DND-41 (cell line): ENCODE results near the gene SMTN.

Experiments used
- ATAC-seq: fragments of 200-7000 bp; cut with Tn5 transposase; 3 replicates; pipeline ENCODE4 v1.9.1; 2021; ENCODE audit warnings: low read depth; ENCODE audit not compliant: insufficient read depth
- DNase-seq: peaks from one replicate; pipeline ENCODE4 v3.0.0-alpha.2; 2020
- H2AFZ ChIP-seq: 2 replicates; pipeline ENCODE4 v1.6.0; 2012; ENCODE audit warnings: low read depth, low read length
- H3K27ac ChIP-seq: 2 replicates; pipeline ENCODE4 v1.5.1; 2012; ENCODE audit warnings: low read length, inconsistent platforms
- H3K27me3 ChIP-seq: fragments of 200-600 bp; sonication (generic); 2 replicates; pipeline ENCODE4 v1.6.0; 2012; ENCODE audit warnings: low read length, mild to moderate bottlenecking, inconsistent platforms; ENCODE audit not compliant: insufficient read depth, poor library complexity
- H3K36me3 ChIP-seq: 2 replicates; pipeline ENCODE4 v1.5.1; 2012; ENCODE audit warnings: low read length, inconsistent platforms; ENCODE audit not compliant: insufficient read depth
- H3K4me1 ChIP-seq: 2 replicates; pipeline ENCODE4 v1.5.1; 2012; ENCODE audit warnings: mild to moderate bottlenecking, low read length; ENCODE audit not compliant: insufficient read depth
- H3K4me2 ChIP-seq: 2 replicates; pipeline ENCODE4 v1.6.0; 2012; ENCODE audit warnings: mild to moderate bottlenecking, moderate library complexity, low read length, inconsistent platforms; ENCODE audit not compliant: insufficient read depth
- H3K4me3 ChIP-seq, 2 experiments: fragments of 200-600 bp in 1 of 2; shearing (Covaris generic) in 1 of 2; 2 replicates each; pipeline ENCODE4 v1.5.1; 2012 to 2016; ENCODE audit warnings: inconsistent platforms in 2 of 2, low read length in 2 of 2, mild to moderate bottlenecking in 2 of 2, low read depth in 1 of 2, moderate library complexity in 1 of 2
- H3K79me2 ChIP-seq: 2 replicates; pipeline ENCODE4 v1.6.0; 2012; ENCODE audit warnings: low read length, inconsistent platforms; ENCODE audit not compliant: insufficient read depth
- H3K9ac ChIP-seq: 2 replicates; pipeline ENCODE4 v1.6.0; 2012; ENCODE audit warnings: low read depth, mild to moderate bottlenecking, inconsistent platforms, low read length, moderate library complexity
- H3K9me3 ChIP-seq: 2 replicates; pipeline ENCODE4 v1.5.1; 2012; ENCODE audit warnings: low read length, moderate library complexity, mild to moderate bottlenecking, inconsistent platforms; ENCODE audit not compliant: insufficient read depth, severe bottlenecking
- H4K20me1 ChIP-seq: 2 replicates; pipeline ENCODE4 v1.6.0; 2012; ENCODE audit warnings: low read length; ENCODE audit not compliant: insufficient read depth
- CTCF ChIP-seq: IDR thresholded peaks from 2 replicates; pipeline ENCODE4 v1.5.1; 2012; ENCODE audit warnings: borderline replicate concordance, low read length, moderate library complexity, mild to moderate bottlenecking; ENCODE audit not compliant: poor library complexity, severe bottlenecking; ENCODE audit errors: extremely low read depth
- EZH2 ChIP-seq: IDR thresholded peaks from 3 replicates; pipeline ENCODE4 v1.6.1; 2012; ENCODE audit warnings: borderline replicate concordance, low read depth, mild to moderate bottlenecking, moderate library complexity, low read length, inconsistent platforms; ENCODE audit not compliant: severe bottlenecking

SMTN gene

DNA sequence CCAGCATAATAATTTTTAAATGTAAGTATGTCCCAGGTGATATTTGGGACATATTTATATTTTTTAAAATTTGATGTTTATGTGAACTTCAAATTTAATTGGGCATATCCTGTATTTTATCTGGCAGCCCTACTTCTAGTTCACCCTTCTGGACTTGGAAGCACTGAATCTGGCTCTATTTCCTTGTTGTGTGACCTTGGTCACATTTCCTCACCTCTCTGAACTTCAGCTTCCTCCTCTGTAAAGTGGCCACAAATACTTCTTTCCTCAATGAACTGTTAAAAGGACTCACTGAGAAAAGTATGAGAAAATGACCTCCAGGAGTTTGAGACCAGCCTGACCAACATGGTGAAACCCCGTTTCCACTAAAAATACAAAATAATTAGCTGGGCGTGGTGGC, 70.8 kb downstream of the SMTN start:
- Histone ChIP-seq H3K9me3 (peaks cover 3% of the 10 kb centered on the region), H3K79me2 (no peaks in the 10 kb centered on the region), H3K4me3 (no peak overlapping the region), H3K4me1 (no peaks in the 10 kb centered on the region), H3K27ac (no peak overlapping the region), H2AFZ (no peak overlapping the region), H3K9ac (no peak overlapping the region), H3K4me2 (no peak overlapping the region), H3K27me3 (peaks cover 3% of the 10 kb centered on the region), H4K20me1 (no peaks in the 10 kb centered on the region), H3K36me3 (no peaks in the 10 kb centered on the region)
- ATAC-seq (no peak), DNase-seq (no peak)
- TF ChIP-seq EZH2 = no peak
- no peak for TF ChIP-seq CTCF

DNA sequence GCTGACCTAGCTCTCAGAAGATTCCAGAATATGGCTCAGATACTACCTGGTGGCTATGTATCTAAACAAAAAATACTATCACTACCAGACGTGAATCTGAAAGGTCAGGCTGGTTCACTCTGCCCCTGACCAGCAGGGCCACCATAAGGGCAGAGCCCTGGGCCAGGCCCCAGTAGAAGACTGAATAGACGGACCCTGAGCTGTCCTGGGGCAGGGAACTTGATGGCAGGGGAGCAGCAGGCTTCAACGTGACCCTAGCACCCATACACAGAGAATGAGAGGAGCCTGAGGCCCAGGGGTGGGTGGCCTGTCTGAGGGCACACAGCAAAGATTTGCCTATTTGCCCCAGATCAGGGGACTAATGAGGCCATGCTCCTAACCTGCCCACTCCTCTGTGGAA, 72.2 kb downstream of the SMTN start:
- Histone ChIP-seq H3K4me1 (no peaks in the 10 kb centered on the region), H3K79me2 (no peaks in the 10 kb centered on the region), H3K36me3 (no peaks in the 10 kb centered on the region), H4K20me1 (no peaks in the 10 kb centered on the region), H3K9me3 (no peaks in the 10 kb centered on the region), H2AFZ (no peak overlapping the region), H3K4me3 (no peak overlapping the region), H3K9ac (no peak overlapping the region), H3K27ac (no peak overlapping the region), H3K4me2 (no peak overlapping the region), H3K27me3 (peaks cover 3% of the 10 kb centered on the region)
- no peak for DNase-seq
- no peak for ATAC-seq
- TF ChIP-seq EZH2 (no peak), CTCF (no peak)
